ENCODE data around the gene TSEN34.
"Not testable (repeated sequence)": the region's sequence is repeated elsewhere in the genome, so short reads cannot be mapped to it uniquely, and the experiment has no call there.

TSEN34 gene

GRCh38 chr19:54240372-54241336 is 49.5 kb downstream of the TSEN34 start:
- DNase-seq, result not testable (repeated sequence)

GRCh38 chr19:54242234-54242633 is 51.1 kb downstream of the TSEN34 start:
- DNase-seq, result not testable (repeated sequence)

GRCh38 chr19:54242646-54243045 is 51.5 kb downstream of the TSEN34 start, which contains the start of gene LILRA6:
LILRA6 (minus strand) TSS chr19:54242790.
- DNase-seq, result not testable (repeated sequence)

- not testable (repeated sequence) for DNase-seq
These were observed 52.7 kb downstream of the TSEN34 start for GRCh38 chr19:54243809-54244208.
